Left ventricle myocardium inferior (tissue), 1 donor: ENCODE results near the gene CATSPERE. TPM values are rescaled to one million over a fixed set of nuclear protein-coding genes. Genes with fewer than 3 reads are reported as not detected.
A peak's percentile ranks its signal among the peaks of the same experiment; 100 is the strongest.

ENCODE experiments used
- DNase-seq: peaks from one replicate; pipeline ENCODE4 v3.0.0-alpha.2; 2020
- H3K27ac ChIP-seq: fragments of 200-600 bp; replicated peaks from 2 replicates; pipeline ENCODE4 v1.8.0; 2021
- H3K27me3 ChIP-seq: fragments of 200-600 bp; 2 replicates; pipeline ENCODE4 v1.8.0; 2021; ENCODE audit warnings: low read depth
- H3K36me3 ChIP-seq: fragments of 200-600 bp; 2 replicates; pipeline ENCODE4 v1.8.0; 2021
- H3K4me1 ChIP-seq: fragments of 200-600 bp; 2 replicates; pipeline ENCODE4 v1.8.0; 2021
- H3K4me3 ChIP-seq: fragments of 200-600 bp; 2 replicates; pipeline ENCODE4 v1.8.0; 2021; ENCODE audit warnings: mild to moderate bottlenecking, moderate library complexity
- H3K9me3 ChIP-seq: fragments of 200-600 bp; replicated peaks from 2 replicates; pipeline ENCODE4 v1.8.0; 2021
- intact Hi-C: fragments of 100-400 bp; cut with micrococcal nuclease; formaldehyde crosslinking; loops from one replicate; pipeline ENCODE4 v1.11.0; 2022
- long read RNA-seq: library from polyadenylated mRNA; unstranded; transcript quantifications from one replicate; pipeline ENCODE4 v2.0.0, GENCODE V29; 2021
- total RNA-seq: library from RNA; stranded (reverse); fragmentation: NEBNext Ultra II Directional; extraction: Animal tissue kit (Norgen Biotek cat#: 25700); gene quantifications from one replicate; pipeline ENCODE4 v1.2.1, GENCODE V29; 2021
- TF ChIP-seq, protein P1 (sequence below): fragments of 200-600 bp; IDR thresholded peaks from 2 replicates; pipeline ENCODE4 v1.8.0; 2021; ENCODE audit warnings: antibody characterized with exemption, mild to moderate bottlenecking, borderline replicate concordance
- donor health status: DM: no; HTN: yes; CAD: no; lungs with severe emphysema.

Gene CATSPERE
- 0.58 TPM for total RNA-seq
- long read RNA-seq = 0 reads

- peak within 1 kb of the TSS; percentile 75 for H3K4me3 ChIP-seq
- no peaks in the 10 kb centered on the region for H3K27me3 ChIP-seq
- H3K9me3 ChIP-seq = no peaks in the 10 kb centered on the region
- DNase-seq = peak; percentile 92
- peak within 1 kb of the TSS; percentile 93 for H3K27ac ChIP-seq
- intact Hi-C loops = no loop called here
- peaks cover 14% of the 10 kb centered on the region for H3K4me1 ChIP-seq
- H3K36me3 ChIP-seq = no peaks in the 10 kb centered on the region
- TF ChIP-seq, protein P1, sequence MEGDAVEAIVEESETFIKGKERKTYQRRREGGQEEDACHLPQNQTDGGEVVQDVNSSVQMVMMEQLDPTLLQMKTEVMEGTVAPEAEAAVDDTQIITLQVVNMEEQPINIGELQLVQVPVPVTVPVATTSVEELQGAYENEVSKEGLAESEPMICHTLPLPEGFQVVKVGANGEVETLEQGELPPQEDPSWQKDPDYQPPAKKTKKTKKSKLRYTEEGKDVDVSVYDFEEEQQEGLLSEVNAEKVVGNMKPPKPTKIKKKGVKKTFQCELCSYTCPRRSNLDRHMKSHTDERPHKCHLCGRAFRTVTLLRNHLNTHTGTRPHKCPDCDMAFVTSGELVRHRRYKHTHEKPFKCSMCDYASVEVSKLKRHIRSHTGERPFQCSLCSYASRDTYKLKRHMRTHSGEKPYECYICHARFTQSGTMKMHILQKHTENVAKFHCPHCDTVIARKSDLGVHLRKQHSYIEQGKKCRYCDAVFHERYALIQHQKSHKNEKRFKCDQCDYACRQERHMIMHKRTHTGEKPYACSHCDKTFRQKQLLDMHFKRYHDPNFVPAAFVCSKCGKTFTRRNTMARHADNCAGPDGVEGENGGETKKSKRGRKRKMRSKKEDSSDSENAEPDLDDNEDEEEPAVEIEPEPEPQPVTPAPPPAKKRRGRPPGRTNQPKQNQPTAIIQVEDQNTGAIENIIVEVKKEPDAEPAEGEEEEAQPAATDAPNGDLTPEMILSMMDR = no peak
These were observed at the start of gene CATSPERE for GRCh38 chr1:244461245-244462071. Gene CATSPERE, plus strand, starts transcription at chr1:244461273. Its CDS starts 157 bp downstream, at chr1:244461430.

DNA sequence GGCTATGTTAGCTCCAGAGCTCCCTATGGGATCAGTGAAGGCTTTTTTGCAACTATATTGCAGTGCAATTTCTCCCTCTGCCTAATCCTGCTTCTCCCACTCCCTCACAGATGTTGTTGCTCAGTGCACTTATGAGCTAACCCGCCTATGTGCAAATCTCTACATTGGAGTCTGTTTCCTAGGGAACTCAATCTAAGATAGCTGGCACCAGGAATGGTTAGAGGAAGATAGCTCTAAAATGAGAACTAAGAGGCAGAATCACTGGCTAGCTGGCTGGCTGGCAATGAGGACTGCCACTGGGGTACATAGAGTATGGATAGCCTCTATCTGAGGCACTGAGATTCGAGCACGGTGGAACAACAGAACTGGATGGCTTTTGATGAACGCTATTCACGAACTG lies 48.9 kb upstream of the CATSPERE start:
- Histone ChIP-seq H3K27me3 (no peaks in the 10 kb centered on the region), H3K4me1 (no peaks in the 10 kb centered on the region), H3K36me3 (peaks cover 97% of the 10 kb centered on the region), H3K27ac (no peak overlapping the region), H3K4me3 (no peak overlapping the region), H3K9me3 (no peaks in the 10 kb centered on the region)
- intact Hi-C loops = no loop called here
- TF ChIP-seq, protein P1 = no peak
- DNase-seq = no peak

GRCh38 chr1:244413736-244414135 lies 47.3 kb upstream of the CATSPERE start:
- intact Hi-C loops = no loop called here
- DNase-seq = no peak
- Histone ChIP-seq H3K9me3 (no peaks in the 10 kb centered on the region), H3K36me3 (peaks cover 98% of the 10 kb centered on the region), H3K4me1 (no peaks in the 10 kb centered on the region), H3K27ac (no peak overlapping the region), H3K27me3 (no peaks in the 10 kb centered on the region), H3K4me3 (no peak overlapping the region)
- TF ChIP-seq, protein P1 = no peak

DNA sequence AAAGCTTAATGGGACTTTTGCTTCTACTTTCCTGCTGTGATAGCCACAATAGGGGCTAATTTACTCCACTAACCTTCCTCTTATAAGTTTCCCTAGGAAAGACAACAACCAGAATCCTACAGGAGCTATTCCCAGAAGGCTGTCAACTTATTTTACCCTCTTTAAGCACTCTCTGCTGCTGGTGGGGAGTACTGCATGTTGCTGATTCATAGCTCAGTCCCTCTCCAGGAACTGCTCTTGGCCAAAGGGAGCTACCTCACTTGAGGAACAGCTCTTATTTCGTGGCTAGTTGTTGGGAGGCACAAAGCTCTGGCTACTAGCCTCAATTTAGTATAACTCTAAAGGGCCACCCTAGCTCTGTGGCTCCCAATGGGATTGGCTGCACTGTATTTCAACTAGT lies 46.5 kb upstream of the CATSPERE start:
- Histone ChIP-seq H3K9me3 (no peaks in the 10 kb centered on the region), H3K27ac (no peak overlapping the region), H3K4me1 (no peaks in the 10 kb centered on the region), H3K4me3 (no peak overlapping the region), H3K27me3 (no peaks in the 10 kb centered on the region), H3K36me3 (peaks cover 96% of the 10 kb centered on the region)
- DNase-seq = no peak
- TF ChIP-seq, protein P1 = no peak
- intact Hi-C loops = no loop called here

DNA sequence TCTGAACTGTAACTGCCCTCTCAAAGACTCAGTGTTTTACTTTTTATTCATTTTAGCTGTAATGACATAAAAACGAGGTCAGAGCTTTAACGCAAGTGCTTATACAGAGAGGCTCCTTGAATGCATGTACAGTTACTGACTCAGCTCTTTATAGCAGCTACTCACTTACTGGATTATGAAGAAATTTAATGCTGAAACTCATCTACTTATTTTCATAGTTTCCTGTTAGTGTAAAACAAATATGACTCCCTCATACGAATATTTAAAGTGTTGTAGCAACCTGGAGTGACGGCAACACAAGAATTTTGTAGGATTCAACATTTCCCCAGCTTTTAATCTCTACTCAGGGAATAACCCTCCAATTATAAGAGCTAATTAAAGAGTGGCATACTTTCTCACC lies 42.0 kb upstream of the CATSPERE start:
- H3K4me1 ChIP-seq = no peaks in the 10 kb centered on the region
- no peaks in the 10 kb centered on the region for H3K9me3 ChIP-seq
- peaks cover 88% of the 10 kb centered on the region for H3K36me3 ChIP-seq
- no peak overlapping the region for H3K4me3 ChIP-seq
- no peak overlapping the region for H3K27ac ChIP-seq
- TF ChIP-seq, protein P1 = no peak
- intact Hi-C loops = no loop called here
- DNase-seq = no peak
- no peaks in the 10 kb centered on the region for H3K27me3 ChIP-seq
